Pancreas (tissue), 10 donors: Measurements from ENCODE around the gene KIAA0513. TPM values are rescaled to one million over a fixed set of nuclear protein-coding genes. Genes with fewer than 3 reads are reported as not detected.
"Not testable (repeated sequence)": the region's sequence is repeated elsewhere in the genome, so short reads cannot be mapped to it uniquely, and the experiment has no call there.

Experiments used
- ATAC-seq, 4 donors: fragments of 200-7000 bp; cut with Tn5 transposase; one replicate each; pipeline versions ENCODE4 v1.8.0 to v1.9.1; 2020; ENCODE audit warnings: mild to moderate bottlenecking in 4 of 4, moderate library complexity in 4 of 4
- DNase-seq, 6 donors: peaks; one replicate each; pipeline ENCODE4 v3.0.0-alpha.2; 2020
- FAIRE-seq: peaks from 2 replicates; lab custom pipeline; 2012; peaks lifted over from hg19 to GRCh38; lab: Jason Lieb, UNC
- H3K27ac ChIP-seq, 4 donors: fragments of 200-600 bp; sonication (generic); 1 replicate in 3 of 4; 2 replicates in 1 of 4; pipeline versions ENCODE4 v1.5.0 to v1.8.0; 2020
- H3K27me3 ChIP-seq, 4 donors: fragments of 200-600 bp; one replicate each; pipeline ENCODE4 v1.8.0; 2021
- H3K36me3 ChIP-seq, 3 donors: fragments of 200-600 bp; sonication (generic) in 1 of 3; one replicate each; pipeline versions ENCODE4 v1.5.0 to v1.8.0; 2020 to 2021
- H3K4me1 ChIP-seq, 3 donors: fragments of 200-600 bp; one replicate each; pipeline ENCODE4 v1.8.0; 2021
- H3K4me3 ChIP-seq, 4 donors: fragments of 200-600 bp; sonication (generic) in 2 of 4; one replicate each; pipeline versions ENCODE4 v1.5.0 to v1.8.0; 2020 to 2021
- H3K9me3 ChIP-seq, 4 donors: fragments of 200-600 bp; one replicate each; pipeline ENCODE4 v1.8.0; 2021
- CTCF ChIP-seq, 4 donors: fragments of 200-600 bp; sonication (generic) in 3 of 4; IDR thresholded peaks; one replicate each; pipeline versions ENCODE4 v1.5.0 to v1.8.0; 2021; ENCODE audit warnings: antibody characterized with exemption in 4 of 4
- WGBS, 2 donors: extraction: QIAGEN DNeasy Blood & Tissue Kit; methylation state at CpG; one replicate each; pipeline ENCODE4 v1.1.7; 2013; 5-methylcytosine and 5-hydroxymethylcytosine counted together
- intact Hi-C, 3 donors: fragments of 100-400 bp; cut with DNase I; formaldehyde crosslinking; loops; one replicate each; pipeline versions ENCODE4 v1.11.1 to v1.14.2; 2022
- polyA plus RNA-seq, 2 donors: library from polyadenylated mRNA; stranded (reverse); fragments of 200-250 nt; gene quantifications; one replicate each; pipeline ENCODE4 v1.2.3, GENCODE V29; 2013
- total RNA-seq, 6 donors: library from RNA; stranded (reverse); fragmentation: NEBNext Ultra II Directional in 4 of 6; extraction: Animal tissue kit (Norgen Biotek cat#: 25700) in 4 of 6; gene quantifications; one replicate each; pipeline versions ENCODE4 v1.2.1 to v1.2.4, GENCODE V29; 2021 to 2023
- donor health status: healthy with polysubstance abuse.
- donor health status: DM: no; HTN: no; CAD: no; lungs with moderate emphysema.
- donor health status: DM: no; HTN: no; CAD: no.
- donor health status: control.
- donor health status: control.
- donor health status: Bipolar disorder and iron deficiency.
- donor health status: DM: yes; HTN: yes; CAD: no.
- donor health status: DM: no; HTN: no; CAD: no.
- donor health status: DM: no; HTN: no; CAD: no.
- donor health status: DM: yes; HTN: yes; CAD: no.

KIAA0513 gene
- total and polyA plus RNA-seq, 8 donors = 3.5 to 22.1 (median 16.2) TPM

DNA sequence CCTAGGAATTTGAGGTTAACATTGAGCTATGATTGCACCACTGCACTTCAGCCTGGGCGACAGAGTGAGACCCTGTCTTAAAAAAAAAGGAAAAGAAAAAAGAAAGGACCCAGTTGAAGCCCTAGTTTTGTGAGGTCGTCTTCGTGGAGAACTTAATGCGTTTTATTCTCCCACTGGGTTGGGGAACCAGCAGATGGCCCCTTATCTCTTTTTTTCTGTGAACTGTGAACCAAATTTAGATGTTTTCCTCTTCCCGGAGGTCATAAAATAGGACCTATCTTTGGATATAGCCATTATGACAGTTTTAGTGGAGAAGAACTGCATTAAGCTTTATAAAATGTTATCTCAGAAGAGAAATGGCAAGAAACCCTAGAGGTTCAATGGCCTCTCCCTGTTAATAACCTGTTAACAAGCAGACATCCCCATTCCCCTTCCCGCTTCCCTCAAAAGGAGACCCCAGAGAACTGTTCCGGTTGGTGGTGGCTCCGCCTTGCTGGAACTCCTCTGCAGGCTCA lies 23.5 kb downstream of the KIAA0513 start:
- no peak for ATAC-seq

GRCh38 chr16:85051683-85052082 lies 24.1 kb downstream of the KIAA0513 start:
- no peak for TF ChIP-seq CTCF (IDR thresholded peaks at IDR 0.05)
- intact Hi-C loops = no loop called here
- Histone ChIP-seq H3K4me3 (no peak overlapping the region), H3K27ac (no peak overlapping the region), H3K4me1 (peaks cover 0 to 11% (median 4%) of the 10 kb centered on the region in 3 donors), H3K36me3 (no peaks in the 10 kb centered on the region), H3K27me3 (no peaks in the 10 kb centered on the region), H3K9me3 (no peaks in the 10 kb centered on the region)
- FAIRE-seq = no peak
- no peak for ATAC-seq
- WGBS, 2 donors = 92 to 93% methylated on average over 8 of the region's 8 CpGs
- DNase-seq = no peak

More for the DNA sequence above, 23.5 kb downstream of the KIAA0513 start:
- Histone ChIP-seq H3K36me3 (no peaks in the 10 kb centered on the region), H3K4me1 (peaks cover 0 to 16% (median 4%) of the 10 kb centered on the region in 3 donors), H3K27ac (no peak overlapping the region), H3K4me3 (no peak overlapping the region), H3K9me3 (no peaks in the 10 kb centered on the region), H3K27me3 (no peaks in the 10 kb centered on the region)
- FAIRE-seq (no peak), DNase-seq (no peak)
- intact Hi-C loops = no loop called here
- no peak for TF ChIP-seq CTCF (IDR thresholded peaks at IDR 0.05)
- 78% methylated on average over 8 of the region's 8 CpGs for WGBS, 2 donors

- intact Hi-C loops = no loop called here
- no peak for ATAC-seq
- Histone ChIP-seq H3K4me3 (no peak overlapping the region), H3K9me3 (no peaks in the 10 kb centered on the region), H3K27ac (no peak overlapping the region), H3K36me3 (no peaks in the 10 kb centered on the region), H3K27me3 (no peaks in the 10 kb centered on the region), H3K4me1 (peaks cover 0 to 6% (median 4%) of the 10 kb centered on the region in 3 donors)
- FAIRE-seq = no peak
- WGBS, 2 donors = 93 to 95% methylated on average over 10 of the region's 10 CpGs
- no peak for TF ChIP-seq CTCF (IDR thresholded peaks at IDR 0.05)
- DNase-seq = no peak
These were observed 24.9 kb downstream of the KIAA0513 start for GRCh38 chr16:85052536-85052935.

- H3K9me3 ChIP-seq, DNase-seq, intact Hi-C loops, H3K27ac ChIP-seq, H3K36me3 ChIP-seq, H3K4me1 ChIP-seq, FAIRE-seq, ATAC-seq, H3K4me3 ChIP-seq, H3K27me3 ChIP-seq: not testable (repeated sequence)
- 96 to 99% methylated on average over 3 of the region's 3 CpGs for WGBS, 2 donors
These were observed 26.7 kb downstream of the KIAA0513 start for GRCh38 chr16:85054321-85054720.

- H3K27me3 ChIP-seq = no peaks in the 10 kb centered on the region
- FAIRE-seq (no peak), DNase-seq (no peak), ATAC-seq (no peak)
- TF ChIP-seq CTCF (IDR thresholded peaks at IDR 0.05) = no peak
- intact Hi-C loops = no loop called here
- H3K9me3 ChIP-seq = no peaks in the 10 kb centered on the region
- H3K4me3 ChIP-seq = no peak overlapping the region
- no peaks in the 10 kb centered on the region for H3K36me3 ChIP-seq
- peak overlapping the region in 3 of 4 donors; percentile 23 to 69 (median 66) for H3K27ac ChIP-seq
- H3K4me1 ChIP-seq = peaks cover 0 to 4% (median 0%) of the 10 kb centered on the region in 3 donors
- WGBS, 2 donors = 78 to 81% methylated on average over 6 of the region's 6 CpGs
These were observed 27.4 kb downstream of the KIAA0513 start for GRCh38 chr16:85054948-85055492.
